ENCODE measurements around the gene KRTAP25-1.

The KRTAP25-1 gene

DNA sequence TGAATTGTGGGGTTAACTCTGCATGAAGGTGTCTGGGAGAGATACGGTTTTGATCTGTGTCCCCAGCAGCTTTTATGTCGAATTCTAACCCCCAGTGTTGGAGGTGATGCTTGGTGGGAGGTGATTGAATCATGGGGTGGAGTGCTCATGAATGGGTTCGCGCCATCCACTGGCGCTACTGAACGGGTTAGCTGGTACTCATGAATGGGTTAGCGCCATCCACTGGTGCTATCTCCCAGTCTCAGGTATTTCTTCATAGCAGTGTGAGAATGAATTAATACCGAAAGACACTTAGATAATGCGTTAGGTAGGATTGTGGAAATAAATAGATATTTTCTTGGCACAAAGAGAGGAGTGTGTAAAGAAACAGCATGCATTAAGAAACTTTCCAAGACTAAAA is 40.5 kb downstream of the KRTAP25-1 start:
- no peak for DNase-seq

DNA sequence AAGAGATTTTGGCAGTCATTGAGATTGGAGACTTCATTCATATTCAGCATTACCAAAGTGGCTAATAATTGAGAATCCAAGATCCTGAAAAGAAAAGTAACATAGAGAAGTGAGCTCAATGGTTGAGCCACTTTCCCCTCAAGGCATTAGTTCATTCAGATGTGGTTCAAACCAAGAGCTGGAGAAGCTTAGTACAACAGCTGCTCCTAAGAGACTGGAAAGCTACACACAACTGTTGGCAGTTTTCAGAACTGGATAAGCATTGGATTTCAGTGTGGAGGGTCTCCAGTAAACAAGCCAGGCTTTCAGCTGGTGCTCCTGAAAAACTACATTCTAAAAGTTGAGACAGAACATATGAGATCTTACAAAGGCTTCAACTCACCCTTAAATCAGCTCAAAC is 44.3 kb downstream of the KRTAP25-1 start:
- no peak for DNase-seq

DNA sequence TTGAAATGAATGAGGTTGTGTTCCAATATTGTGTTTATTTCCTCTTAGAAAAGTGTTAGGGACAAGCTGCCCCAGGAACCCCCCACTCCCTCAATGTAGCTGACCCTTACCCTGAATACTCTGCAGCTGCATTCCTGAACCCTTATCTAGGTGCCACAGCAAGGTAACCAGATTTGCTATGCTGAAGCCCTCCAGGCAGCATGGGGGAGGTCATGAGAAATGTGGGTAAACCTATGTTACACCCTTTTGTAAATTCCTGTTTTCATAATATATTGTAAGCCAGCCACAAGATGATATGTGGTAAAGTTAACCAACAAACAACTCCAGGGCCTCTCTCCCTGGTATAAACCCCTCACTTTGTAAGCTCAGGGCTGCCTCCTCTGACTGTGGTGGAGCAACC is 45.6 kb downstream of the KRTAP25-1 start:
- DNase-seq, result no peak

DNA sequence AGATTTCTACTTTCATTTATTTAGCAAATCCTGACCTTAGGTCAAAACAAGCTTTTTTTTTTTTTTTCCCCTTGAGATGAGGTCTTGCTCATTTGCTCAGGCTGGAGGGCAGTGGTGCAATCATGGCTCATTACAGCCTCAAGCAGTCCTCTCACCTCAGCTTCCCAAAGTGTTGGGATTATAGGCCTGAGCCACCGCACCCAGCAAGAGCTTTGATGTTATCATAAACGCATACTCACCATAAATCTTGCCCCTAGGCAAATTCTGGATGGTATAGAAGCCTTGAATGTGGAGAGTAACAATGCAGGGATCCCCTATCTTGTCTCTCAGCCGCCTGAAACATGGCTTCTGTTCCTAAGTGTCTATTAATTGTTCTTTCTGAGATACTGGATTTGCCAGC is 48.7 kb downstream of the KRTAP25-1 start:
- no peak for DNase-seq

Measured in central memory CD4-positive, alpha-beta T cell (primary cell).